H1 (cell line): ENCODE data around the gene AFAP1L2. TPM values are rescaled to one million over a fixed set of nuclear protein-coding genes. Genes with fewer than 3 reads are reported as not detected.

Experiments used
- CTCF ChIA-PET: fragments of 300-600 bp; sonication (Branson Sonifier 250); formaldehyde crosslinking; loops from one replicate; lab custom pipeline; 2021; ENCODE audit not compliant: partially characterized antibody; lab: Charles Lee
- POLR2A ChIA-PET: fragments of 300-600 bp; sonication (Branson Sonifier 250); formaldehyde crosslinking; loops from one replicate; lab custom pipeline; 2021; ENCODE audit warnings: inconsistent platforms; ENCODE audit not compliant: partially characterized antibody; lab: Charles Lee
- DNase-seq, 2 experiments: peaks; one replicate each; pipeline versions ENCODE4 v3.0.0 to v3.0.0-alpha.2; 2010 to 2022; ENCODE audit warnings: low spot score in 2 of 2, low read depth in 1 of 2, mixed read lengths in 1 of 2
- FAIRE-seq: peaks from 2 replicates; lab custom pipeline; 2011; peaks lifted over from hg19 to GRCh38; lab: Jason Lieb, UNC
- H2AFZ ChIP-seq: 2 replicates; pipeline ENCODE4 v1.8.1; 2012; ENCODE audit warnings: low read length, inconsistent platforms
- H2AK5ac ChIP-seq: 2 replicates; pipeline ENCODE4 v1.6.1; 2013; ENCODE audit warnings: low read depth, low read length
- H2BK120ac ChIP-seq: replicated peaks from 2 replicates; pipeline ENCODE3; 2013; ENCODE audit warnings: low read depth, low read length, inconsistent platforms
- H2BK12ac ChIP-seq: 2 replicates; pipeline ENCODE4 v1.6.1; 2013; ENCODE audit warnings: low read depth, low read length
- H2BK15ac ChIP-seq: 2 replicates; pipeline ENCODE4 v1.6.1; 2013; ENCODE audit warnings: low read length
- H2BK20ac ChIP-seq: 2 replicates; pipeline ENCODE4 v1.6.1; 2013; ENCODE audit warnings: low read length
- H2BK5ac ChIP-seq: 2 replicates; pipeline ENCODE4 v1.6.1; 2013; ENCODE audit warnings: low read depth, low read length
- H3K14ac ChIP-seq: 2 replicates; pipeline ENCODE4 v1.6.1; 2013; ENCODE audit warnings: inconsistent platforms; ENCODE audit not compliant: insufficient read length
- H3K18ac ChIP-seq: 2 replicates; pipeline ENCODE4 v1.6.1; 2013; ENCODE audit warnings: low read length; ENCODE audit errors: extremely low read depth
- H3K23ac ChIP-seq: 2 replicates; pipeline ENCODE4 v1.6.1; 2013; ENCODE audit warnings: inconsistent platforms; ENCODE audit not compliant: insufficient read length
- H3K23me2 ChIP-seq: 2 replicates; pipeline ENCODE4 v1.6.1; 2013; ENCODE audit warnings: low read depth, low read length
- H3K27ac ChIP-seq: 2 replicates; pipeline ENCODE4 v1.6.1; 2011; ENCODE audit warnings: low read depth, low read length, inconsistent platforms
- H3K27me3 ChIP-seq, 4 experiments: replicated peaks in 1 of 4; 1 replicate in 1 of 4; 2 replicates in 3 of 4; pipeline versions ENCODE4 v1.6.1 to v1.8.1; 2011 to 2013; ENCODE audit warnings: low read length in 3 of 4, mild to moderate bottlenecking in 3 of 4, inconsistent platforms in 2 of 4, mixed read lengths in 2 of 4, moderate library complexity in 1 of 4; ENCODE audit not compliant: control insufficient read depth in 3 of 4, insufficient read depth in 3 of 4; ENCODE audit errors: extremely low read depth in 1 of 4
- H3K36me3 ChIP-seq, 4 experiments: 2 replicates each; pipeline versions ENCODE4 v1.6.1 to v1.8.1; 2011 to 2013; ENCODE audit warnings: mild to moderate bottlenecking in 4 of 4, low read length in 3 of 4, moderate library complexity in 2 of 4, control low read depth in 1 of 4, inconsistent platforms in 1 of 4; ENCODE audit not compliant: insufficient read depth in 4 of 4, control insufficient read depth in 2 of 4
- H3K4ac ChIP-seq: replicated peaks from 2 replicates; pipeline ENCODE3; 2013; ENCODE audit warnings: low read length, low read depth, mixed read lengths, inconsistent platforms; ENCODE audit not compliant: insufficient read length
- H3K4me1 ChIP-seq, 4 experiments: replicated peaks in 1 of 4; 1 replicate in 1 of 4; 2 replicates in 3 of 4; pipeline versions ENCODE4 v1.6.1 to v1.8.1; 2011 to 2013; ENCODE audit warnings: low read length in 3 of 4, inconsistent platforms in 2 of 4, mixed read lengths in 1 of 4; ENCODE audit not compliant: insufficient read depth in 4 of 4, control insufficient read depth in 3 of 4
- H3K4me2 ChIP-seq, 2 experiments: 2 replicates each; pipeline versions ENCODE4 v1.6.1 to v1.8.1; 2011 to 2013; ENCODE audit warnings: low read depth in 2 of 2, low read length in 2 of 2, control low read depth in 1 of 2, inconsistent platforms in 1 of 2, mild to moderate bottlenecking in 1 of 2; ENCODE audit not compliant: insufficient read depth in 1 of 2
- H3K4me3 ChIP-seq, 4 experiments: fragments of 200-600, 300-600 bp in 1 of 4; sonication (generic), shearing (Covaris generic), sonication (Bioruptor Twin) in 1 of 4; 2 replicates each; pipeline versions ENCODE4 v1.5.1 to v1.8.1; 2011 to 2016; ENCODE audit warnings: low read length in 4 of 4, low read depth in 3 of 4, control low read depth in 2 of 4, inconsistent platforms in 2 of 4, mild to moderate bottlenecking in 2 of 4, mixed read lengths in 1 of 4, moderate library complexity in 1 of 4; ENCODE audit not compliant: insufficient read depth in 2 of 4; ENCODE audit errors: extremely low read depth in 1 of 4
- H3K56ac ChIP-seq: replicated peaks from 2 replicates; pipeline ENCODE3; 2013; ENCODE audit warnings: low read depth, mild to moderate bottlenecking, mixed read lengths, low read length, inconsistent platforms; ENCODE audit not compliant: insufficient read length
- H3K79me1 ChIP-seq: 2 replicates; pipeline ENCODE4 v1.6.1; 2013; ENCODE audit warnings: low read depth, low read length, control low read depth
- H3K79me2 ChIP-seq, 2 experiments: 2 replicates each; pipeline versions ENCODE4 v1.6.1 to v1.8.1; 2012 to 2013; ENCODE audit warnings: low read length in 2 of 2, mild to moderate bottlenecking in 2 of 2, inconsistent platforms in 1 of 2; ENCODE audit not compliant: insufficient read depth in 2 of 2, control insufficient read depth in 1 of 2
- H3K9ac ChIP-seq, 4 experiments: replicated peaks in 1 of 4; 1 replicate in 1 of 4; 2 replicates in 3 of 4; pipeline versions ENCODE4 v1.6.1 to v1.8.1; 2011 to 2013; ENCODE audit warnings: low read depth in 3 of 4, low read length in 3 of 4, control low read depth in 2 of 4, mild to moderate bottlenecking in 2 of 4, moderate library complexity in 2 of 4, inconsistent platforms in 1 of 4; ENCODE audit errors: extremely low read depth in 1 of 4
- H3K9me3 ChIP-seq, 2 experiments: 2 replicates each; pipeline versions ENCODE4 v1.6.1 to v1.8.1; 2012 to 2013; ENCODE audit warnings: mild to moderate bottlenecking in 2 of 2, moderate library complexity in 2 of 2, control low read depth in 1 of 2, inconsistent platforms in 1 of 2, low read depth in 1 of 2, low read length in 1 of 2, mixed read lengths in 1 of 2; ENCODE audit not compliant: insufficient read depth in 2 of 2
- H4K20me1 ChIP-seq, 2 experiments: replicated peaks in 1 of 2; 2 replicates each; pipeline versions ENCODE3 to v1.8.1; 2011 to 2013; ENCODE audit warnings: inconsistent platforms in 2 of 2, low read length in 2 of 2, mild to moderate bottlenecking in 1 of 2; ENCODE audit not compliant: insufficient read depth in 2 of 2, control insufficient read depth in 1 of 2
- H4K5ac ChIP-seq: 2 replicates; pipeline ENCODE4 v1.6.1; 2013; ENCODE audit warnings: low read length, low read depth, mixed read lengths, inconsistent platforms; ENCODE audit not compliant: insufficient read length
- H4K8ac ChIP-seq: 2 replicates; pipeline ENCODE4 v1.8.0; 2013; ENCODE audit warnings: mild to moderate bottlenecking, moderate library complexity, low read length, inconsistent platforms; ENCODE audit not compliant: insufficient read depth; ENCODE audit errors: extremely low read depth
- H4K91ac ChIP-seq: replicated peaks from 2 replicates; pipeline ENCODE3; 2013; ENCODE audit warnings: low read length, mixed read lengths, inconsistent platforms; ENCODE audit not compliant: insufficient read length
- CTBP2 ChIP-seq: IDR thresholded peaks from 2 replicates; pipeline ENCODE4 v1.7.0; 2011; ENCODE audit warnings: borderline replicate concordance, mild to moderate bottlenecking, moderate library complexity, mixed read lengths, low read length; ENCODE audit not compliant: insufficient read depth, insufficient read length
- JUN ChIP-seq: IDR thresholded peaks from 2 replicates; pipeline ENCODE4 v1.6.1; 2011; ENCODE audit warnings: low read depth, mild to moderate bottlenecking, improper control_type of control experiment, low read length
- SIN3A ChIP-seq, 2 experiments: IDR thresholded peaks in 1 of 2; conservative IDR thresholded peaks in 1 of 2; 2 replicates each; pipeline ENCODE4 v1.6.1; 2011 to 2012; ENCODE audit warnings: low read length in 2 of 2, improper control_type of control experiment in 1 of 2, low read depth in 1 of 2, mild to moderate bottlenecking in 1 of 2
- SP1 ChIP-seq: IDR thresholded peaks from 2 replicates; pipeline ENCODE4 v1.6.1; 2011; ENCODE audit warnings: low read depth, low read length
- SP2 ChIP-seq: IDR thresholded peaks from 2 replicates; pipeline ENCODE4 v1.6.1; 2012; ENCODE audit warnings: mild to moderate bottlenecking, low read length, inconsistent platforms
- SRF ChIP-seq: IDR thresholded peaks from 2 replicates; pipeline ENCODE4 v1.6.1; 2011; ENCODE audit warnings: mild to moderate bottlenecking, low read depth, low read length, moderate library complexity
- SUZ12 ChIP-seq: fragments of 200-600 bp; sonication (generic); IDR thresholded peaks from 2 replicates; pipeline ENCODE4 v1.6.1; 2012; ENCODE audit warnings: mild to moderate bottlenecking, inconsistent platforms, low read length, moderate library complexity, mixed read lengths
- WGBS, 2 experiments: shearing (Covaris generic) in 1 of 2; methylation state at CpG; one replicate each; pipeline versions ENCODE4 v1.1.6 to v1.1.7; 2013 to 2015; ENCODE audit warnings: low lambda C conversion rate in 2 of 2, mixed read lengths in 2 of 2, inconsistent platforms in 1 of 2, low coverage in 1 of 2, missing lambda C conversion rate in 1 of 2; ENCODE audit not compliant: insufficient replicate concordance in 2 of 2, insufficient coverage in 1 of 2, insufficient read length in 1 of 2; ENCODE audit errors: extremely low coverage in 1 of 2, missing lambda C conversion rate in 1 of 2; 5-methylcytosine and 5-hydroxymethylcytosine counted together
- polyA plus RNA-seq, 7 experiments: library from polyadenylated mRNA; depleted of rRNA in 3 of 7; stranded (reverse) in 5 of 7; unstranded in 2 of 7; fragments of >200 nt in 5 of 7; fragments of 200-250 nt in 2 of 7; gene quantifications; 1 replicate in 5 of 7; 2 replicates in 1 of 7; 4 replicates in 1 of 7; pipeline versions ENCODE4 v1.2.1 to v1.2.3, GENCODE V29; 2011 to 2013; ENCODE audit warnings: missing spikeins in 2 of 7, mixed read lengths in 2 of 7
- total RNA-seq: library from RNA; stranded (reverse); fragmentation: NEBNext Ultra II Directional; extraction: Animal tissue kit (Norgen Biotek cat#: 25700); gene quantifications from 2 replicates; pipeline ENCODE4 v1.2.1, GENCODE V29; 2021

AFAP1L2 gene
- total and polyA plus RNA-seq, 2 of the 8 experiments (the other 6 are each of a cell fraction or from before 2014, with no cell fraction given) = 3.9 to 6.4 TPM

- 94% methylated on average over 4 of the region's 4 CpGs; no CpG with 5 or more reads in 1 of the 2 experiments for WGBS, 2 experiments
Measured at GRCh38 chr10:114363745-114364454, 40.4 kb downstream of the AFAP1L2 start.

More at GRCh38 chr10:114363745-114364454, 40.4 kb downstream of the AFAP1L2 start:
- no peaks in the 10 kb centered on the region for H3K23me2 ChIP-seq
- H2BK12ac ChIP-seq = no peak overlapping the region
- H3K27ac ChIP-seq = no peak overlapping the region
- no peak overlapping the region for H3K4me2 ChIP-seq
- no peak overlapping the region for H4K8ac ChIP-seq
- FAIRE-seq (no peak), DNase-seq (no peak)
- no peak overlapping the region for H3K56ac ChIP-seq
- H3K18ac ChIP-seq = no peak overlapping the region
- CTCF ChIA-PET = interaction anchor here (0.8 to 1.8 kb wide), 2 partner anchors 24 to 60 kb away, joined by 3 to 9 read pairs; no protein-coding TSS in a partner anchor
- no peak overlapping the region for H2BK20ac ChIP-seq
- no peak overlapping the region for H2BK5ac ChIP-seq
- H2AK5ac ChIP-seq = no peak overlapping the region
- no peak overlapping the region for H3K14ac ChIP-seq
- H2AFZ ChIP-seq = no peak overlapping the region
- POLR2A ChIA-PET = no interaction called here
- TF ChIP-seq SP2 = no peak
- no peak for TF ChIP-seq SRF
- TF ChIP-seq SUZ12 = no peak
- TF ChIP-seq SIN3A (conservative IDR thresholded peaks at IDR 0.05 in 1 of 2, IDR thresholded peaks at IDR 0.05 in 1 of 2; ENCODE audit: low read depth in 1 of 2, low read length in 2 of 2) = no peak
- no peak for TF ChIP-seq CTBP2
- TF ChIP-seq JUN = no peak
- no peak for TF ChIP-seq SP1
- no peak overlapping the region for H3K4ac ChIP-seq
- H3K27me3 ChIP-seq = no peaks in the 10 kb centered on the region
- H3K36me3 ChIP-seq = no peaks in the 10 kb centered on the region
- H3K4me1 ChIP-seq = peaks cover 3 to 9% (median 5%) of the 10 kb centered on the region in 4 experiments; a peak in 5 of 7 replicates
- H3K79me2 ChIP-seq = no peaks in the 10 kb centered on the region
- no peaks in the 10 kb centered on the region for H4K20me1 ChIP-seq
- H3K9me3 ChIP-seq = no peaks in the 10 kb centered on the region
- H4K5ac ChIP-seq = no peak overlapping the region
- H2BK15ac ChIP-seq = peak overlapping the region; percentile 81; the same call in 1 of the 2 replicates
- H3K4me3 ChIP-seq = no peak overlapping the region
- no peak overlapping the region for H4K91ac ChIP-seq
- no peak overlapping the region for H3K23ac ChIP-seq
- no peak overlapping the region for H2BK120ac ChIP-seq
- H3K79me1 ChIP-seq = no peaks in the 10 kb centered on the region; the same call in 1 of the 2 replicates
- H3K9ac ChIP-seq = no peak overlapping the region
